ENCODE measurements around the gene CPA5. TPM values are rescaled to one million over a fixed set of nuclear protein-coding genes. Genes with fewer than 3 reads are reported as not detected.

CPA5 gene, protein sequence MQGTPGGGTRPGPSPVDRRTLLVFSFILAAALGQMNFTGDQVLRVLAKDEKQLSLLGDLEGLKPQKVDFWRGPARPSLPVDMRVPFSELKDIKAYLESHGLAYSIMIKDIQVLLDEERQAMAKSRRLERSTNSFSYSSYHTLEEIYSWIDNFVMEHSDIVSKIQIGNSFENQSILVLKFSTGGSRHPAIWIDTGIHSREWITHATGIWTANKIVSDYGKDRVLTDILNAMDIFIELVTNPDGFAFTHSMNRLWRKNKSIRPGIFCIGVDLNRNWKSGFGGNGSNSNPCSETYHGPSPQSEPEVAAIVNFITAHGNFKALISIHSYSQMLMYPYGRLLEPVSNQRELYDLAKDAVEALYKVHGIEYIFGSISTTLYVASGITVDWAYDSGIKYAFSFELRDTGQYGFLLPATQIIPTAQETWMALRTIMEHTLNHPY
- total RNA-seq (not detected), polyA plus RNA-seq (10 to 100 TPM; 12.3 to 23.7 TPM)

DNA sequence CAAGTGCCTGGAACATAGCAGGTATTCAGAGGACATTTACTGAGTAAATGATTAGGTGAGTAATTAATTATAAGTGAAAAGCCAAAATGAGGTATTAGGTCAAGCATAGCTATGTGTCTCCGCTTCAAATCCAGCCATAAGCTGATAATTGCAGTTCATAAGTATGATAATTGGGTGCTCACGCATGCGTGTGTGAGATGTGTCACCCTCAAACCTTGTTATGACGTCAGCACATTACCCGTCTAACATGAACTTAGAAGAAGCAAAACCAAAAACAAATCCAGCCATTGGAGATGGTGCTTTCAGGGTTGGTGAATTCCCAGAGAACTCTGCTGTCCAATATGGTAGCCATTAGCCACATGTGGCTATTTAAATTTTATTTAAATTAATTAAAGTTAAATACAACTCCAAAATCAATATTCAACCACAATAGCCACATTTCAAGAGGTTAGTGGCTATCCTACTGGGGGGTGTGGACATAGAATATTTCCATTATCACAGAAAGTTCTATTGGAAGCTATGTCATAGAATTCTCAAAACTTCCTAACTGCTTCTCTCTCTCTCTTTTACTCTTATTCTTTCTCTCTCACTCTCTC is at the start of gene CPA5:
Gene CPA5, plus strand, starts transcription at position 546 of the 596 bp plus-strand sequence. CDS start 1,670 bp downstream, outside the sequence.
- no peak within 1 kb of the TSS for H3K4me3 Mint-ChIP-seq
- H3K27me3 ChIP-seq (ENCODE audit: insufficient read depth, low read length), result no peaks in the 10 kb centered on the region
- H3K36me3 Mint-ChIP-seq, result no peaks in the 10 kb centered on the region
- no peak within 1 kb of the TSS for H3K27ac ChIP-seq (ENCODE audit: low read depth, low read length)
- intact Hi-C loops (cut with micrococcal nuclease), result no loop called here
- H3K9me3 Mint-ChIP-seq, result peaks cover 0 to 3% (median 0%) of the 10 kb centered on the region in 8 donors
- no peaks in the 10 kb centered on the region for H3K4me1 Mint-ChIP-seq
- no peaks in the 10 kb centered on the region for H3K36me3 ChIP-seq (ENCODE audit: insufficient read depth, low read length)
- no peaks in the 10 kb centered on the region for H3K9me3 ChIP-seq (ENCODE audit: control insufficient read depth in 1 of 2, low read length in 2 of 2)
- no peak within 1 kb of the TSS for H3K27ac Mint-ChIP-seq
- H3K4me3 ChIP-seq (ENCODE audit: low read length in 2 of 2), result no peak within 1 kb of the TSS
- DNase-seq, result no peak
- ChIA-PET POLR2A (ENCODE audit: partially characterized antibody) (no interaction called here), CTCF (ENCODE audit: partially characterized antibody) (no interaction called here)
- peaks cover 5 to 10% of the 10 kb centered on the region in 2 donors for H3K27me3 Mint-ChIP-seq
- no peaks in the 10 kb centered on the region for H3K4me1 ChIP-seq (ENCODE audit: insufficient read depth, low read length)

DNA sequence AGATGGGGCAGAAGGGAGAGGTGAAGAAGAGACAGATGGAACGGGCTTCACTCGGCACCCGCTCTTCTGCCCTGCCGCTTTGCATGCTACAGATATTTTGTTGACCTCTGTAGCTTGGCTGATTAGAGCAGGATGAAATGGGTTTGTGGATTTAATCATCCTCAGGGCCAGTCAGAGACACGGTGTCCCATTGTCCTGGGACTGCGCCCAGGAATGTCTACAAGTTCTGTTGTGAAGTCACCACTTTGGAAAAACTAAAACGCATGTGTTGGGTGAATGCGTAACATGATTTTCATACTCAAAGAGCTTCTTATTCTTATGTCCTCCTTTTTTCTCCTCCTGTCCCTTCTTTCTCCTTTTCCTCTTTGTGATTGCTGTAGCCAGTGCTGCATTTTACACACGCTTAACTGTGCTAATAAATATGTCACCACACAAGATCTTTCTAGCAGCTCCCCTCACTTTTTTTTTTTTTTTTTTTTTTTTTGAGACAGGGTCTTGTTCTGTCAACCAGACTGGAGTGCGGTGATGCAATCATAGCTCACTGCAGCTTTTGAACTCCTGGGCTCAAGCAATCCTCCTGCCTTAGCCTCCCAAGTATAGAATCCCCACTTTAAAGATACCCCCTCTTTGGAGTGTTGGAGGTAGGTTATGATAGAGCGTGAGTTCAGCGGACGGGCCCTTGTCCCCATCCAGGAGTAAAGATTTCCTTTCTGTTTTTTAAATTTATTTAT is 48.2 kb upstream of the CPA5 start:
- Mint-ChIP-seq H3K4me1 (peaks cover 0 to 1% (median 0%) of the 10 kb centered on the region in 4 donors), H3K27ac (no peak overlapping the region), H3K36me3 (no peaks in the 10 kb centered on the region), H3K4me3 (no peak overlapping the region), H3K9me3 (peaks cover 0 to 2% (median 0%) of the 10 kb centered on the region in 8 donors), H3K27me3 (peaks cover 4 to 6% of the 10 kb centered on the region in 2 donors)
- no peaks in the 10 kb centered on the region for H3K9me3 ChIP-seq (ENCODE audit: control insufficient read depth in 1 of 2, low read length in 2 of 2)
- intact Hi-C loops (cut with micrococcal nuclease), result no loop called here
- no peaks in the 10 kb centered on the region for H3K4me1 ChIP-seq (ENCODE audit: insufficient read depth, low read length)
- DNase-seq, result no peak
- H3K27me3 ChIP-seq (ENCODE audit: insufficient read depth, low read length), result no peaks in the 10 kb centered on the region
- no peak overlapping the region for H3K4me3 ChIP-seq (ENCODE audit: low read length in 2 of 2)
- H3K36me3 ChIP-seq (ENCODE audit: insufficient read depth, low read length), result no peaks in the 10 kb centered on the region
- POLR2A ChIA-PET (ENCODE audit: partially characterized antibody), result no interaction called here
- CTCF ChIA-PET (ENCODE audit: partially characterized antibody), result interaction anchor here (1.6 kb wide), 1 partner anchor 11 kb away, joined by 4 read pairs; no protein-coding TSS in a partner anchor
- no peak overlapping the region for H3K27ac ChIP-seq (ENCODE audit: low read depth, low read length)

DNA sequence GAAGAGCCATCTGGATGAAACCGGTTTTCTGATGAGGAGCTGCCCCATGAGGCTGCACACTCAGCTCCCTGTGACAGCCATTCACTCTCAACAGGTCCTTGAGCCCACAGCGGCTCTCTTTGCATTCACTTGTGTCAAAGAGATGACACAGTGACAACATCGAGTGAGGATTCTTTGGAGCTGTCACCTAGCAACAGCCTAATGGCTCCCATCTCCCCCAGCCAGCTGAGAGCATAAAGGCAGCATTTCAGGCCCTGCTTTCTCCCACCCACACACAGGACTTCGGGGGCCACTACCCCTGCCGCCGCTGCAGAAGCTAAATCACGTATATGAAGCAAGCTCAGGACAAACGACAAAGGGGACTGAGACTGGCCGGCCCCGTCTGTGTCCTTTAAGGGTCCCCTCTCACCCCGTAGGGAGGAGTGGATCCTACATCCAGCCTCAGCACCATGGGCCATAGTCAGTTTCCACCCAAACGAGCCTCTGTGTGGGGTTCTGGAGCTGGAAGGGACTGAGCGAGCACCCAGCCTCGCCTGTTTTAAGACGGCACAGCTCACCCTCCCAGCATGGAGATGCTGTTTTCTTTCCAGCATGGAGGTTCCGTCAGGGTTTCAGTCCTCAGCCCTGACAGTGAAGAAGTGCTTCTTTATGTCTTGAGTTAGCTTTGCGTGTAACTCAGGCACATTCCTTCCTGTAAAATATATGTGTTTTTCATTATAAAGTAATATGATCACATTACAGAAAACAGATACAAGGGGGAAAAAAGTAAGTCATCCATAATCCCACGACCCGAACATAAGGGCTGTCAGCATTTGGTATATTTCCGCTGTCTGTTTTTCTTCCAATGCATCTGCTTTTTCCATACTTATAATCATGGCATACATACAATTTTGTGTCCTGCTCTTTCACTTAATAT is 46.7 kb upstream of the CPA5 start:
- Histone ChIP-seq H3K4me1 (ENCODE audit: insufficient read depth, low read length) (no peaks in the 10 kb centered on the region), H3K4me3 (ENCODE audit: low read length in 2 of 2) (no peak overlapping the region), H3K27ac (ENCODE audit: low read depth, low read length) (no peak overlapping the region), H3K36me3 (ENCODE audit: insufficient read depth, low read length) (no peaks in the 10 kb centered on the region), H3K9me3 (ENCODE audit: control insufficient read depth in 1 of 2, low read length in 2 of 2) (no peaks in the 10 kb centered on the region), H3K27me3 (ENCODE audit: insufficient read depth, low read length) (no peaks in the 10 kb centered on the region)
- intact Hi-C loops (cut with micrococcal nuclease), result no loop called here
- Mint-ChIP-seq H3K9me3 (peaks cover 0 to 2% (median 0%) of the 10 kb centered on the region in 8 donors), H3K4me3 (no peak overlapping the region), H3K36me3 (no peaks in the 10 kb centered on the region), H3K27me3 (peaks cover 4 to 6% of the 10 kb centered on the region in 2 donors), H3K4me1 (peaks cover 0 to 1% (median 0%) of the 10 kb centered on the region in 4 donors), H3K27ac (no peak overlapping the region)
- POLR2A ChIA-PET (ENCODE audit: partially characterized antibody), result no interaction called here
- no peak for DNase-seq
- CTCF ChIA-PET (ENCODE audit: partially characterized antibody), result no interaction called here

DNA sequence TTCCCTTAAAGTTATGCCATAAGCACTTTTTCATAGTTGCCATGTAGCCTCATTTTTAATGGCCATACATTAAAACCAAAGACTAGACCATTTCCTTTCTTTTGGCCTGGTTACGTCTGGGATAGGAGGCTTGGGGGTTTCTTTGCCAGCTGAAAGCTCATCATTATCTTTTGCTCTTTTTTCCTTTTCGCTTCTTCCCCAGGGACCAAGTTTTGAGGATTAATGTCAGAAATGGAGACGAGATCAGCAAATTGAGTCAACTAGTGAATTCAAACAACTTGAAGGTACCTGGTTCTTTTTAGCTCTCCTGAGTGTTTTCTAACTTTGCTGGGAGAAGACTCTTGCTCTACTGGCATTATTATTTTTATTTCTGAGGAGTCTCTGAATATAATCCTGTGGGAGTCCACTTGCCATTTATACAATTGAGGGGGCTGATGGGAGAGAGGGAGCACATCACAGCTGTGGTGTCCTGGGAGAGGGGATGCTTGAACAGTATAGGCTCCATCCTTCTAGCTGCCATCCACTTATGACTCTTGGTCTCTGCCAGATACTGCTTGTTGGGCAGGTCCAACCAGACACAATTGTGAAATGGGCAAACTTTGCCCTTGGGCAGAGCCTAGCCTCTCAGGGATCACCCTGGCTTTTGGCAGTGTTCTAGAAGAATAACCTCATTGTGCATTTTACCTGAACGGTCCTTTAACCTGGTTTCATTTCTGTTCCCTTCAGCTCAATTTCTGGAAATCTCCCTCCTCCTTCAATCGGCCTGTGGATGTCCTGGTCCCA is 45.9 kb upstream of the CPA5 start:
- Mint-ChIP-seq H3K27ac (no peak overlapping the region), H3K9me3 (no peaks in the 10 kb centered on the region), H3K36me3 (no peaks in the 10 kb centered on the region), H3K4me1 (no peaks in the 10 kb centered on the region), H3K4me3 (no peak overlapping the region), H3K27me3 (peaks cover 4 to 6% of the 10 kb centered on the region in 2 donors)
- intact Hi-C loops (cut with micrococcal nuclease), result no loop called here
- Histone ChIP-seq H3K27ac (ENCODE audit: low read depth, low read length) (no peak overlapping the region), H3K4me1 (ENCODE audit: insufficient read depth, low read length) (no peaks in the 10 kb centered on the region), H3K27me3 (ENCODE audit: insufficient read depth, low read length) (no peaks in the 10 kb centered on the region), H3K9me3 (ENCODE audit: control insufficient read depth in 1 of 2, low read length in 2 of 2) (no peaks in the 10 kb centered on the region), H3K4me3 (ENCODE audit: low read length in 2 of 2) (no peak overlapping the region), H3K36me3 (ENCODE audit: insufficient read depth, low read length) (no peaks in the 10 kb centered on the region)
- POLR2A ChIA-PET (ENCODE audit: partially characterized antibody), result no interaction called here
- CTCF ChIA-PET (ENCODE audit: partially characterized antibody), result no interaction called here
- DNase-seq, result no peak

DNA sequence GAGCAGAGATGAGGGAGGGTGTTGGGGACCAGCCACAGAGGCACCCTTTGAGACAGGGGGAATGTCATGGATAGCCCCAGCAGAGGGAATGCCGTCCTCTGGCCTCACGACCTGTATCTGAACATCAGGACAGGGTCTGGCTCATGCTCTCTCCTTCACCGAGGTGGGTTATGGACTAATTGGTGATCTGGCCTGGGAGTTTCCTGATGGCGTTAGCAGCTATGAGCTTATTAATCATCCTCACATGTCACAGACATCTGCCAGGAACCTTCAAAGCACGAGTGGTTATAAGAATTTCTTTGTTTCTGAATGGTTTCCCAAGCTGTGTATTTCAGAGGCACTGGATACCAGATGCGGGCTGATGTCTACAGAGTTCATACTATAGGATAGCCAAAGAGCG is 44.8 kb upstream of the CPA5 start:
- Histone ChIP-seq H3K4me1 (ENCODE audit: insufficient read depth, low read length) (no peaks in the 10 kb centered on the region), H3K36me3 (ENCODE audit: insufficient read depth, low read length) (no peaks in the 10 kb centered on the region), H3K4me3 (ENCODE audit: low read length in 2 of 2) (no peak overlapping the region), H3K27ac (ENCODE audit: low read depth, low read length) (no peak overlapping the region), H3K9me3 (ENCODE audit: control insufficient read depth in 1 of 2, low read length in 2 of 2) (no peaks in the 10 kb centered on the region), H3K27me3 (ENCODE audit: insufficient read depth, low read length) (no peaks in the 10 kb centered on the region)
- ChIA-PET POLR2A (ENCODE audit: partially characterized antibody) (no interaction called here), CTCF (ENCODE audit: partially characterized antibody) (interaction anchor here (0.7 kb wide), 1 partner anchor 123 kb away, joined by 4 read pairs; no protein-coding TSS in a partner anchor)
- H3K4me3 Mint-ChIP-seq, result no peak overlapping the region
- H3K4me1 Mint-ChIP-seq, result no peaks in the 10 kb centered on the region
- intact Hi-C loops (cut with micrococcal nuclease), result no loop called here
- no peaks in the 10 kb centered on the region for H3K9me3 Mint-ChIP-seq
- H3K36me3 Mint-ChIP-seq, result no peaks in the 10 kb centered on the region
- no peak overlapping the region for H3K27ac Mint-ChIP-seq
- no peak for DNase-seq
- peaks cover 6% of the 10 kb centered on the region in 2 donors for H3K27me3 Mint-ChIP-seq

DNA sequence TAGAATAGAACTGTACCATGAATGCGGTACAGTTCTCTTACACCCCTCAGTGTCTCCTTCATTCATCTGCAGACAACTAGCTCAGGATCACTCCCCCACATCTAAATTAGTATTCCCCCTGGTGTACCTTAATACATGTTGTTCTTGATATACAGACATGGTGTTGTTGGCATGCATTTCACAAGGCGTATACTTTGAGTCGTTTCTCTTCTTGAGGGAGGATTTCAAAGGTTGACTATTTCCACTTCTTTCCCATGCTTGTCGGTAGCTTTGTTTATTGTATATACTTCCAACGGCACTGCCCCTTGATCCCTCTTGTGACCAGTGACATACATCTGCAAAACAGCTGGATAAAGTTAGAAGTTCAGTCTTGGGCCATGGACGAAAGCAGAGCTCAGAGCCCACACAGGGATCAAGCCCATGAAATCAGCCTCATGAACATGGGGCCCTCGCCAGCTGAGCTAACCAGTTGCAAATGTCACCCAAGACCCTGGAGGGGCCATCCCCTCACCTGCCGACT is 43.1 kb upstream of the CPA5 start:
- no peak overlapping the region for H3K27ac ChIP-seq (ENCODE audit: low read depth, low read length)
- H3K9me3 ChIP-seq (ENCODE audit: control insufficient read depth in 1 of 2, low read length in 2 of 2), result no peaks in the 10 kb centered on the region
- POLR2A ChIA-PET (ENCODE audit: partially characterized antibody), result no interaction called here
- intact Hi-C loops (cut with micrococcal nuclease), result no loop called here
- CTCF ChIA-PET (ENCODE audit: partially characterized antibody), result no interaction called here
- H3K4me1 ChIP-seq (ENCODE audit: insufficient read depth, low read length), result no peaks in the 10 kb centered on the region
- no peaks in the 10 kb centered on the region for H3K4me1 Mint-ChIP-seq
- DNase-seq, result no peak
- no peaks in the 10 kb centered on the region for H3K9me3 Mint-ChIP-seq
- no peaks in the 10 kb centered on the region for H3K36me3 ChIP-seq (ENCODE audit: insufficient read depth, low read length)
- no peak overlapping the region for H3K27ac Mint-ChIP-seq
- H3K4me3 Mint-ChIP-seq, result no peak overlapping the region
- no peaks in the 10 kb centered on the region for H3K27me3 ChIP-seq (ENCODE audit: insufficient read depth, low read length)
- H3K4me3 ChIP-seq (ENCODE audit: low read length in 2 of 2), result no peak overlapping the region
- peaks cover 3 to 5% of the 10 kb centered on the region in 2 donors for H3K27me3 Mint-ChIP-seq
- no peaks in the 10 kb centered on the region for H3K36me3 Mint-ChIP-seq

Measured in CD4-positive, alpha-beta memory T cell (primary cell).